GM15510 (cell line): ENCODE data around the gene ACOT12.

ENCODE experiments used
- POLR2A ChIP-seq: IDR thresholded peaks from 3 replicates; pipeline ENCODE4 v1.6.1; 2011; ENCODE audit warnings: borderline replicate concordance; ENCODE audit not compliant: insufficient read length; ENCODE audit errors: extremely low read depth

Gene ACOT12

GRCh38 chr5:81326554-81326953, 67.4 kb downstream of the ACOT12 start:
- TF ChIP-seq POLR2A = no peak

DNA sequence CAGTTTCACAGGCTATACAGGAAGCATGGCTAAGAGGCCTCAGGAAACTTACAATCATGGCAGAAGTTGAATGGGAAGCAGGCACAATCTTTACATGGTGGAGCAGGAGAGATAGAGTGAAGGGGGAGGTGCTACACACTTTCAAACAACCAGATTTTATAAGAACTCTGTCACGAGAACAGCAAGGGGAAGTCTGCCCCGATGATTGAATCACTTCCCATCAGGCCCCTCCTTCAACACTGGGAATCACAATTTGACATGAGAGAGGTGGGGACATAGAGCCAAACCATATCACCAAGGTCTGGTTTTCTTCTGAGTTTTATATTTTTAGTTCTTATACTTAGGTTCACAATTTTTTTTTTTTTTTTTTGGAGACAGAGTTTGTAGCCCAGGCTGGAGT, 76.4 kb downstream of the ACOT12 start:
- no peak for TF ChIP-seq POLR2A

DNA sequence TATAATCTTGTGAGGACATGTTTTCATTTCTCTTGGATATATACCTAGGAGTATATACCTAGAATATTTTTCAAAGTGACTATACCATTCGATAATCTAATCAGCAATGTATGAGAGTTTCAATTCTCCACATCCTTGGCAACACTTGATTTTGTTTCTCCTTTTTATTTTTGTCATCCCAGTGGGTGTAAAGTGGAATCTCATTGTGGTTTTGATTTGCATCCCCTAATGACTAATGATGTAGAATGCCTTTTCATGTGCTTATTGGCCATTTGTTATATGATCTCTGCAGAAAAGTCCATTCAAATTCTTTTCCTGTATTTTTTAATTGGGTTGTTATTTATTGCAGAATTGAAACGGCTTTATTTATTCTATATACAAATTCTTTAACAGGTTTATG, 77.4 kb downstream of the ACOT12 start:
- TF ChIP-seq POLR2A = no peak

- TF ChIP-seq POLR2A = no peak
Observed at GRCh38 chr5:81315830-81316229, 78.1 kb downstream of the ACOT12 start.

GRCh38 chr5:81315336-81315735, 78.6 kb downstream of the ACOT12 start:
- TF ChIP-seq POLR2A = no peak

DNA sequence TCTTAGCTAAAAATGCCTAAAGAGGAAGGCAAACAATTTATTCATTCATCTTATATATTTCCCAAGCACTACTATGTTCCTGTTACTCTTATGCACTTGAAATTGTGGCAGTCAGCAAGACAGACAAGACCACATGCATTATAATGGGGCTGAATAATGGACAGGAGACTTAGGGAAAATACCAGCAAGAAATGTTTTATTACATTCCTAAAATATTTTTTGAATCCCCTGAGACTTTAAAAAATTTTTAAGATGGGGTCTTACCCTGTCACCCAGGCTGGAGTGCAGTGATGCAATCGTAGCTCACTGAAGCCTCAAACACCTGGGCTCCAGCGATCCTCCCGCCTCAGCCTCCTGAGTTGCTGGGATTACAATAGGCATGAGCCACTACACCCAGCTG, 79.4 kb downstream of the ACOT12 start:
- TF ChIP-seq POLR2A = no peak

GRCh38 chr5:81313686-81314085, 80.2 kb downstream of the ACOT12 start:
- no peak for TF ChIP-seq POLR2A

- no peak for TF ChIP-seq POLR2A
Observed at GRCh38 chr5:81313278-81313677, 80.7 kb downstream of the ACOT12 start.

- TF ChIP-seq POLR2A = no peak
Observed at GRCh38 chr5:81310402-81311063, 83.4 kb downstream of the ACOT12 start.

DNA sequence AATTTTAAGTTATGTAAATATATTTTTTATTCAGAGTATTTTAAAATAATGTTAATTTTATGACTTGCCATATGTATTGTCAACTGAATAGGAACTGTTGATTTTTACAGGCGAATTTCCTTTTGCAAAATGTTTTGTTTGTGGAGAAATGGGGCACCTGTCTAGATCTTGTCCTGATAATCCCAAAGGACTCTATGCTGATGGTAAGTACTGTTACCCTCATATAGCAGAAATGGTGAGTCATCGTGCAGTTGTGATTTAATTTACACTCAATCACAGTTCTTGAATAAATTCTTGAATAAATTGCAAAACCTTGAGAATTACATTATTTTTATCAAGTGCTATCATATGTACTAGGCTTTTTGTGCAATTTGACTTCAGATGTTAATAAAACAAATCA, 85.1 kb downstream of the ACOT12 start:
- TF ChIP-seq POLR2A = no peak

DNA sequence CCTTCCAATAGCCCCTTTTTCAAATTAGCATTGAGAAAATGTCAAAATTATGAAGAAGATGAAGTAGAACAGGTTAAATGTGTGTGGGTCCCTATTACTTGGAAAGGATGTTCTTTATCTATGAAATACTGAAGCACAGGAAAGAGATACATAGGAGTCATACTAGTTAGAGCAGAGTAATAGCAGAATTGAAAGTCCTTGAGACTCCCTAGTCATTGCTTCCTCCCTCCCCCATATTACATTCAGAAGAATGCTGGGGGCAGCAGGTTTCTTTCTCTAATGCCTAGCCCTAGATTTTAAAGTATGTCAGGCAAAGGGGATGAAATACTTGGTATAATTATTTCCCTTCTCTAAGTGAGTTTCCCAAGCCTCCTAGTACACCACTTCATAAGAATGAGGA, 88.1 kb downstream of the ACOT12 start:
- no peak for TF ChIP-seq POLR2A

- no peak for TF ChIP-seq POLR2A
Observed at GRCh38 chr5:81303563-81303962, 90.4 kb downstream of the ACOT12 start.

- no peak for TF ChIP-seq POLR2A
Observed at GRCh38 chr5:81302596-81302995, 91.3 kb downstream of the ACOT12 start.

GRCh38 chr5:81301271-81302015, 92.5 kb downstream of the ACOT12 start, which contains the start of gene ZCCHC9:
TSS of gene ZCCHC9 (plus strand) at chr5:81301587. CDS start at chr5:81304758, 3,171 bp downstream.
- peak; percentile 93 for TF ChIP-seq POLR2A

DNA sequence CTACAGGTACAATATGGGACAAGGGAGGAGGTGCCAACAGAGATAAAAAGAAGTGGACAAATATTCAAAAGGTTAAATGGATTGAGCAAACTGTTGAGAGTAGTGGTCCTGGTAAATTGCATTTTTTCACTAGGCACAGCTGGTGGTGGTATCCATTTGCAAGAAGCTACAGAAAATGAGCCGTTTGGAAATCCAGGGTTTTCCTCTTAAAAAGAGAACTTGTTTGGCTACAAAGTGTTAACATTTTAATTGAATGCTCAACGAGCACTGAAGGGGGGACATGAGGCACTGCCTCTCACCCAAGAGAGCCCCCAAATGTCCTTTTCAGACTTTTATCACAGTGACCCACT, 93.0 kb downstream of the ACOT12 start:
- no peak for TF ChIP-seq POLR2A

- no peak for TF ChIP-seq POLR2A
Observed at GRCh38 chr5:81297531-81297930, 96.4 kb downstream of the ACOT12 start.
